ENCODE measurements around the gene MOB3C.

MOB3C gene

DNA sequence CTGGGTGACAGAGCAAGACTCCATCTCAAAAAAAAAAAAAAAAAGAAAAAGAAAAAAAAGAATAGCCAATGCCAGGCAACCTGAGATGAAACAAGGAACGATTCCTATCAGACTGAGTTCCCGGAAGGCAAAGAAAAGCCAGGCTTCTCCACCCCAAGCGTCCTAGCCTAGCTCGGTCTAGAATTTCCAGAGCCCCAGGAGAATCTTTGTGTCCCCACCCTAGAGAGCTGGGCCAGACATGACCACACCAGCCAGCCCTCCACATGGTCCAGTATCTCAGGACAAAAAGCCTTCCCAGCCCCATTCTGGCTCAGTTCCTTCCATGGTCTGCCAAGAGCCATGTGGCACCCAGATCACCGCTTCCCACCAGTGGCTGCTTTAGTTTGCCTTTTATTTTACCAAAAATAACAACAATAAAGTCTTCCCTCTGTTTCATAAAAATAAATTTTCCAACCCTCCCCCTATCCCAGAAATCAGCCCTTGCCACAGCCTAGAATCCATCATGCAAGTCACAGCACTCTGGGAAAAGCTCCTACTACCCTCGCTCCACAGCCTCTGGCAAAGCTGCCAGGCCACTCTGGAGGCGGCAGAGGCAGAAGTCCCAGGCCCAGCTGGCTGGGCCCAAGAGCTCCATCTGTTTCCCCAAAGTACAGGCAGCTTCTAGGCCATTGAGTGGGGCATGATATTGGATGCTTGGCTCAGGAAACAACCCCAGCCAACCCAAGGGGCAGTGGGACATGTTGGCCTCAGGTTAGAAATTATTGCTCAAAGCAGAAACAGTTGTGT is 9.1 kb downstream of the MOB3C start:
- no peak for DNase-seq (ENCODE audit: low read depth in 2 of 3, low spot score in 1 of 3)

- no peak for DNase-seq (ENCODE audit: low read depth in 2 of 3, low spot score in 1 of 3)
These were observed 10.2 kb downstream of the MOB3C start for GRCh38 chr1:46606255-46606965.

DNA sequence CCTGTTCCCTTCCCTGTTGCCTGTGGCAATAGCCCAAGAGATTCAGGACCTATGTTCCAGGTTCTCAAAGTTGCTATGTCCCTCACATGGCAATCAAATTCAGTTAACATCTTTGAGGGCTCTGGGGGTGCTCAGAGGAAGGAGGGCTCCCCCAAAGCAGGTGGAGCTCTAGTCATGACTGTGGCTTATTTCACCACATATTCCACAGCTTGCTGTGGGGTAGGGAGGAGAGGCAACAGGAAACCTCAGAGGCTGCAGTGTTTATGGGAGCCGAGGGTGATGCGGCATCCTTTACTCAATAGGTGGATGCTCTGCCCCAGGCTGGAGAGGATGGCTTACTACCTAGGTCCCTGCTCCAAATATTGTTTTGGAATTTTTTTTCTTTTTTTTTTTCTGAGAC is 11.4 kb downstream of the MOB3C start:
- DNase-seq (ENCODE audit: low read depth in 2 of 3, low spot score in 1 of 3) = no peak

DNA sequence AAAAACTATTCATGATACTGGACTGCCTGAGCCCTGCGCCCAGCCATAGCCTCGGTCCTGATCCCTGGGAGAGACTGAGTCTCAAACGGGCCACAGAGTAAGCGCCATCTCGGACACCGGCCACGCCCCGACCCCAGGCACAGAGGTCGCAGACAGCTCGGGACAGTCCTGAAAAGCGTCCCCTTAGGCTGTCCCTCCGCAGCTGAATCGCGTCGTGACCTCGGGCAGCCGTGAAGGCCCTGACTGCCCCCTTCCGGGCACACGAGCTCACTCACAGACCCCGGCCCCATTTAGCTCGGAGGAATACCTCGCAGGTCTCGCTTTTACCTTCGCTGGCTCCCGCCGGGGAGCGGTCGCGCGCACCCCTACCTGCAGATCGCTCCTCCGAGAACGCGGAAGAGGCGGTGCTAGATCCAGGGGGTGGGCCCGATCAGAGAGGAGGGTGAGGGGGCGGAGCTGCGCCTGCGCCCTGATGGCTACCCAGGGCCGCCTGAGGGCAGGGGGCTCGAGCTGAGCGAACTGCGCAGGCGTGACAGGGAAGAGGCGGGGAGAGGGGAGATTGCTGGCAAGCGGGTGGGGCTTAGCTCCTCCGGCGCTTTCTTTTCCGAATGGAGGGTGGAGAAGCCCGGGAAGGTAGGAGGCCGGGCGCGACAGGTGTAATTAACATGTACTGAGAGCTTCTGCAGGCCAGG is 12.6 kb downstream of the MOB3C start, which contains the start of gene MKNK1:
Gene MKNK1 (minus strand): TSS at position 411 of the 692 bp plus-strand sequence. CDS start 20,941 bp downstream, outside the sequence.
- peak; percentile 93 to 98 (median 94) for DNase-seq (ENCODE audit: low read depth in 2 of 3, low spot score in 1 of 3)

DNA sequence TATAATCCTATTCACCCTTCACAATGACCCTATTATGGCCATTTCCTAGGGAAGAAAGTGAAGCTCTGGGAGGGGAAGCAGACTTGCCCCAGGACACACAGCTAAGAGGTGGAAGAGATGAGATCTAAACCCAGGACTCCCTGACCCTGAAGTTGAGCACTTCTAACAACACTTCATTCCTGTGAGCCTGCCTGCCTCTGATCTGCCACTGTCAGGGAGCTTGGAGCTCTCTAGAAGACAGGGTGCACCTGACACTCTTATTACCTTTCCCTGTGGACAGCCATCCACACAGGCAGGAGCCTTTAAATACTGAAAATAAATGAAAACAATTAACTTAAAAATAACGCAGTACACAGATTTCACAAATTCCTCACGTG is 13.1 kb downstream of the MOB3C start:
- no peak for DNase-seq (ENCODE audit: low read depth in 2 of 3, low spot score in 1 of 3)

DNA sequence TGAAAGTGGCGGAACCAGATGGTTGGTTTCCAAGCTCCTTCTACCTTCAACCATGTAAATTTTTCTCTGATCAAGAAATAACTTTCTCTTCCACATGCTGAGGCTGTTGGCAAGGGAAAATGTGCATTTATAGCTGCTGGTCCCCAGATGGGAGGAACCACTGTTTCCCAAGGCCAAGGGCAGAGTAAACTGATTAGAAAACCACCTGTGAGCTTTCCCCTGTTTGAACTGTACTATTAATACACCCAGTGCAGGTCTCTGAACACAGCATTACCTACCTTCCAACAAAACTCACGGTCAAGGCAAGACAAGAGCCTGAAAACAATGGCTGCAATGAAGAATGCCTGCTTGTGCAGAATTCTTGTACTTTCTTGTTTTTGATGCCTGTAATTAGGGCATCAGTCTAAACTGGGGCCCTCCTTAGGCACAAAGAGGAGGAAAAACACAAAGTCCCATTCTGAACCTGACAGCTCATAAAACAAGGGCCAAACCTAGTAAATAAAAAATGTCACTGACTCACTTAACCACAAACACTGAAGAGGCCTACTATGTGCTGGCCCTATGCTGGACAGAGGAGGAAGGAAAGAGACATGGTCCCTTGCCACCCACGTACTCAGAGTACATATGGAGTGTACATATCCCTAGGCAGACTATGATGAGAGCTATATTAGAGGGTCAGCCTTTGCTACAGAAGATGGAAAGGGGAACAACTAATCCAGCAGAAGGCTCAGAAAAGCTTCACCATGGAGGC is 15.2 kb downstream of the MOB3C start:
- no peak for DNase-seq (ENCODE audit: low read depth in 2 of 3, low spot score in 1 of 3)

GRCh38 chr1:46599059-46599970 is 17.3 kb downstream of the MOB3C start:
- no peak for DNase-seq (ENCODE audit: low read depth in 2 of 3, low spot score in 1 of 3)

DNA sequence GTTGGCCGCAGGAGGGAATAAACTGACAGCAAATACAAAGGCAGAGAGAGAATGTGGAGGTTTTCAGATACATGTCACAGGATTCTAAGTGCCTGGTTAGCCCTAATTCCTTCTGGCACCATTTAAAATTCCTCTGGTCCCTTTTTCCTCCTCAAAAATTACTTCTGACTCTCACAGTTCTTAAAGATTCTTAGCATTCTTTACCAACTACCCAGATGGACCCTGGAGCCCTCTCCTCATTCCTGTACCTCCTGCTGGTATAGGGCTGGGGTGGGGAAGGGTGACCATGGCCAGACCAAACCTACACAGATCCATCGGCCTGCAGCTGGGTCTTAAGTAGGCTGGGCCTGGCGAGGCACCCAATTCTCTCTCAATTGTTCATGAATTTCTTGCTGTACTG is 19.8 kb downstream of the MOB3C start:
- no peak for DNase-seq (ENCODE audit: low read depth in 2 of 3, low spot score in 1 of 3)

GRCh38 chr1:46596036-46596435 is 20.6 kb downstream of the MOB3C start:
- no peak for DNase-seq (ENCODE audit: low read depth in 2 of 3, low spot score in 1 of 3)

DNA sequence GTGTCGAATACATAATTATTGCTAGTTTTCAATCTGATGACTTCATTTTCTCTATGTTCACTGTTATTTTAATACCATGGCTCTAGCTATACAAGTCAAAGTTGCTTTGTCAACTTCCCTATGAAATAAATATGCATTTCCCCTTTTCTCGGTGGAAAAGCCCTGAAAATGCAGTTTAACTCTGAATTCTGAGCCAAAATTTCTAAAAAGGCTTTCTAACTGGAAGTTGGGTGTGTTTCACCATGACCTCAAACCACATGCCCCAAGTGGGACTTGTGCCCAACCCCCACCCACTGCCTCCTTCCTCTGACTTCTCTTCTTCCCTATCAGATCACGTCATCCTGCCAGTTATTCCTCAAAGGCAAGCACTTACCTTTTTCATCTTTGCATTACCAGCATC is 21.5 kb downstream of the MOB3C start:
- no peak for DNase-seq (ENCODE audit: low read depth in 2 of 3, low spot score in 1 of 3)

DNA sequence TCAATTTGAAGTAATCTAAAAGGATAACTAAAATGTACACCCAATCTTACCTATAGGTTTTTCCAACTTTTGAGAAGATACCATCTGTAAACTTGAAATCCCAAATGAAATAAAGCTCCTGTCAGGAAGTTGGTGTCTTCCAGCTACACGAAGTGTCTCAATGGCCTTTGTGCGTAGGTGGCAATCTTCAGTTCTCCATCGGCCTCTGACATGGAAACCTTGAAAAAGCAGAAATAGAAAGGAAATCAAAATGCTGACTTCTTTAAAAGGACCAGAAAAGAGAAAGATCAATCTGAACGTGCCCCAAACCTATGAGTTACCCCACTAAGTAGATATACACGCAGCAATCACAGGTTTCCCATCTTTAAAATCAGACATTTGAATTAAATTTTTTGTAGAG is 22.5 kb downstream of the MOB3C start:
- DNase-seq (ENCODE audit: low read depth in 2 of 3, low spot score in 1 of 3) = no peak

- DNase-seq (ENCODE audit: low read depth in 2 of 3, low spot score in 1 of 3) = no peak
These were observed 23.8 kb downstream of the MOB3C start for GRCh38 chr1:46592823-46593222.

DNA sequence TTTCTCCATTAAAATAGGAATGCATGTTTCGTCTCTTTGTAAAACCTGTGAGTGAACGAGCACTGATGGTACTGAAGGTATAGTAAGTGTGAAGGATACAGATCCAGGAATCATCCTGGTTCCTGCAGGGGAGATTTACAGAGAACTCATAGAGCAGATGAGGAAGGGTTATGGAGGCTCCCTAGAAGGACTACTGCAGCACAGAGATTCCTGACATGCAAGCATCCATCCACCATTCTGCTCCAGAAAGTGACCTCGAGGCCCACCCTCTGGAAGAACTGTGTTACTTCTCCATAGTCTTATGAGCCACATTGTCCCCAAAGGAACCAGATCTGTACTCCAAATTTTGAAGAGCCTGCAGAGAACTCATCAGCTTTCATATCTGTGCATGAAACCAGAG is 27.1 kb downstream of the MOB3C start:
- DNase-seq (ENCODE audit: low read depth in 2 of 3, low spot score in 1 of 3) = no peak

DNA sequence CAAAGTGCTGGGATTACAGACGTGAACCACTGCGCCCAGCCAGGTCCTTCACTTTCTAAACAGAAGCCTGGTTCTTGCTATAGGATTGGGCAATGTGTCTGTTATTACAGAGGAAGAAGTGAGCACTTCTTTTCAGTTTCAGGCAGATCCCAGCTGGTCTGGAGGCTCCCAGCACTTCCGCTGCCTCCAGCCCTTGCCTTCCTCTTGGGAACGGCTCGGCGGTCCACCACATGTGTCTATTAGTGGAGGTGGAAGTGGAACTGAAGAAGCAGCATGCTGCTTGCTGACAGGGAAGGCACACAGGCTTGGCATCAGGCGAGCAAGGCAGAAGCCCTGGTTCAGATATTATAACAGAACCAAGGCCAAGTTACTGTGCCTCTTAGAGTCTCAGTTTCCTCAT is 29.5 kb downstream of the MOB3C start:
- no peak for DNase-seq (ENCODE audit: low read depth in 2 of 3, low spot score in 1 of 3)

DNA sequence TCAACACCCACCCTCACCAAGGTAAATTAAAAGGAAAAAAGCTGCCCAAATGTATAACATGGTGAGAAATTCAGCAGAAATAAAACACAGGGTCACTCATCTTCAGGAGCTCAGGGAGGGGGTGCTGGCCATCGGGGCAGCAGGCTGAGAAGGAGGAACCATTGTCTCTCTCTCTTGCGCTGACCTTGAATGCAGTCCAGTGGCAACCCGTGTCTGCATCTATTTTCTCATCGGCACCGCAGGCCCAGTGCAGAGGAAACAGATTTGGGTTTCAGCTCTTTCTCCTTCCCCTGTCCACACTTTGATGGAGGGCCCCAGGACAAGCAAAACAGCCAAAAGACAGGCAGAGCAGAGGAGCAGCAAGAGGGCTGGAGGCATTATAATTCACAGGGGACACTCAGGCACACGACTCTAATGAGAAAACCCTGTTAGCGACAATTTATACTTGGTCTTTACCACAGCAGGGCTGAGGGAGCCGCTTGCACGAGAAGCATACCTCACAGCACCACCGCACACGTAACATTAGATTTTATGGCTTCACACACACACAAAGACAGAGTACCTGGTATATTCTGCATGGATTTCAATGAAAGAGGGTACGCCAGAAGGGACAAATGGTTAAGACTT is 31.2 kb downstream of the MOB3C start:
- no peak for DNase-seq (ENCODE audit: low read depth in 2 of 3, low spot score in 1 of 3)

DNA sequence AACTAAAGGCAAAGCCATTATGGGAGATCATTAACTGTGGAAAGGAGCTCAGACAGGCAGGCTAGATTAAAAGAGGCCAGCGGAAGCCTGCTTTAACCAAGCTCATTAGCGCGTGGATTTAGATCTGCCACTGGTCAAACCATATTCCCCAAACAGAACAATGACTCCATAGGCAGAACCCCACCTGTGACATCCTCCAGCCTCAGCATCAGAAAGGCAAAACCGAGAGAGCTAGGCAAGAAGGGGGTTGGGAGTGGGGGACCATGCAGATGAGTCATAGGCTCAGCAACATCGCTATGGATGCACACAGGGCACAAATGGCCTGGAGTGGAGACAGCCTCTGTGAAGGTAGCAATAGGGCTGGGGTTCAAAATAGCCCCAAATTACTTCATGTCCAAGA is 33.1 kb downstream of the MOB3C start:
- DNase-seq (ENCODE audit: low read depth in 2 of 3, low spot score in 1 of 3) = no peak

DNA sequence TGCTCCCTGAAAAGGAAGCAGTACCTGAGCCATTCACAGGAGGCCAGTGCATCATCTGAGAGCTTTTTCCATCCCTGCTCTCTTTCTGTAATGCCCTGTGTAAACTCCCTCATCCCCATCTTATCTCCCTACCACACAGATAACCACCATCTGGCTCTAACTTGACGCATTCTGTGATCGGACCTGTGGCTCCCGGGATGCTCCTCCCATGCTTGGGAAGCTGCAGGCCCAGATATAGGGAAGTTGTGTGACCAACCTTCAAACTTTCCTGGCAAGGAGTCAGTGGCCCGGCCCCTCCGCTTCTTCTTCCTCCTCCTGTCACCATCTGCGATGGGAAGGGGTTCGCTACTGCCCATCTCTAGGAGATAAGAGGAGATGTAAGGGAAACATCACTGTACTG is 33.6 kb downstream of the MOB3C start:
- no peak for DNase-seq (ENCODE audit: low read depth in 2 of 3, low spot score in 1 of 3)

DNA sequence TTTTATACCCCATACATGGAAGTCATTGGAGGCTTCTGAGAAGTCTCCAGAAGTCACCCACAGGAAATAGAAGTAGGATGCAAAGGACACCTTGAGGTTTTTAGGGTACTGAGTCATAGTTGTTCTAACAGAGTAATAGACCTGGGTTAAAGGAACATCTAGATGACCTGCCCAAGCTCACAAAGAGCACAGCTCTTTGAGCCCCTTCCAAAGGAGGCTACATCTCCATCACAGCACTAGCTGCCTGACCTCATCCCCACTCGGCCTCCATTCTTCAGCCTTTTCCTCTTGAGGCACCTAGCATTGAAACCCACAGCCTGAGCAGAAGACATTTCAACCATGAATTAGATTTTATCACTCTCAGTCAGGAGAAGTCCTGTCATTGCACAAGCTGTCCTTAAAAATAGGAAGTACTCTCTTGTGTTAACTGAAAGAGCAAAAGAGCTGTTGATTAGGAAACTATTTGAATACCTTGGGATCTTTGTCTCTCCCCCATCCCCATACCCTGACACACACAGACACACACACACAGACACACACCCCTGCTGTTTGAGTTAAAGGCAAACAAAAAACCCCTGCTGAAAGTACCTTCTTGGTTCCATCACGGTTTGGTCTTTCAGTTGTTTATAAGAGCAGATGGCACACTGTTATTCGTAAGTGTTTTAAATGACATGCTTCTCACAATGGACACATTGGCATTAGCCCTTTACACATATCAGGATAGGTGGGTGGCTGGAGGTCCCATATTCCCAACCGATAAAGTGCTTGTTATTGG is 34.7 kb downstream of the MOB3C start:
- DNase-seq (ENCODE audit: low read depth in 2 of 3, low spot score in 1 of 3) = peak in 1 of 3 donors; percentile 16

All from stimulated activated CD4-positive, alpha-beta T cell treated with anti-CD3 and anti-CD28 coated beads, Interleukin-12 subunit alpha, Interleukin-12 subunit beta, amount 100 ng/mL, for 48 hours (primary cell).